ENCODE data around the gene INSR.
"Not testable (repeated sequence)": the region's sequence is repeated elsewhere in the genome, so short reads cannot be mapped to it uniquely, and the experiment has no call there.

The INSR gene

GRCh38 chr19:7153022-7153421 is 141.2 kb downstream of the INSR start:
- Histone ChIP-seq H3K27ac (ENCODE audit: insufficient read depth, low read length, poor library complexity, severe bottlenecking) (no peak overlapping the region), H3K4me1 (ENCODE audit: control insufficient read depth, insufficient read depth, low read length, poor library complexity, severe bottlenecking) (no peaks in the 10 kb centered on the region), H3K4me3 (ENCODE audit: insufficient read depth, low read depth, low read length, poor library complexity, severe bottlenecking) (no peak overlapping the region), H3K36me3 (ENCODE audit: control insufficient read depth, insufficient read depth, low read length) (no peaks in the 10 kb centered on the region), H3K9me3 (ENCODE audit: control insufficient read depth, low read length) (no peaks in the 10 kb centered on the region), H3K27me3 (replicated peaks; ENCODE audit: control insufficient read depth, insufficient read depth, low read length, poor library complexity, severe bottlenecking) (peaks cover 3% of the 10 kb centered on the region)
- DNase-seq: no peak

GRCh38 chr19:7152568-7152967 is 141.6 kb downstream of the INSR start:
- Histone ChIP-seq H3K27ac (ENCODE audit: insufficient read depth, low read length, poor library complexity, severe bottlenecking) (no peak overlapping the region), H3K27me3 (replicated peaks; ENCODE audit: control insufficient read depth, insufficient read depth, low read length, poor library complexity, severe bottlenecking) (peaks cover 2% of the 10 kb centered on the region), H3K36me3 (ENCODE audit: control insufficient read depth, insufficient read depth, low read length) (no peaks in the 10 kb centered on the region), H3K4me1 (ENCODE audit: control insufficient read depth, insufficient read depth, low read length, poor library complexity, severe bottlenecking) (no peaks in the 10 kb centered on the region), H3K4me3 (ENCODE audit: insufficient read depth, low read depth, low read length, poor library complexity, severe bottlenecking) (no peak overlapping the region), H3K9me3 (ENCODE audit: control insufficient read depth, low read length) (no peaks in the 10 kb centered on the region)
- no peak for DNase-seq

DNA sequence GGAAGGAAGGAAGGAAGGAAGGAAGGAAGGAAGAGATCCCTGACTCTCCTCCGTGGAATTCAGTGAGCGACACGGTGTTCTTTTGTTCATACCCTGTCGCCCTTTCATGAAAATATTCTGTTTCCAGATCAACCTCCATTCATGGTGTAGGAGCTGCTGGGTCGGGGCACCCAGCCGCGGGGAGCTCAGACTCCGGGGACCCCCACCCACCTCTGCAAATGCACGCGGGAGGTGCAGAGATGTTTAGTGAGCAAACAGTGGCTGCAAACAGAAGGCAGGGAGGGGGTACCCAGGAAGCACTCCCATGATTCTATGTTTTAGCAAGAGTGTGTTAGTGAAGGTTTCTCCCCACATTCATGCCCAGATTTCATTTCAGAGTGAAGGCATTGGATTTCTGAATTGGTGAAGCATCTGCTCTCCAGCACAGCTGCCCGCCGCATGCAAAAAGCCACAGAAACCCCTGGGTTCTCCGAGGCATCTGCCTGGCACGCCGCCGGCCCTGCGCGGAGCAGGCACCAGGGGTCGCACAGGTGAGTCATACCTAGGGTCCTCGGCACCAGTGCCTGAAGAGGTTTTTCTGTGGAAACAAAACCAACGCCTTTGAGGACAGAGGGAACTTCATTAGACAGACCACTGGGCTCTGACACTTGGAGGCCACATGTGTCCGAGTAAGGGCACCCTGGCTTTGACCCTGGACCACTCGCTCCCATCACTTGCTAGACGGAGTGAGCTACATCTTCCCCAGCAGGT is 144.1 kb downstream of the INSR start:
- Histone ChIP-seq H3K27ac (ENCODE audit: insufficient read depth, low read length, poor library complexity, severe bottlenecking) (no peak overlapping the region), H3K9me3 (ENCODE audit: control insufficient read depth, low read length) (no peaks in the 10 kb centered on the region), H3K36me3 (ENCODE audit: control insufficient read depth, insufficient read depth, low read length) (no peaks in the 10 kb centered on the region), H3K27me3 (replicated peaks; ENCODE audit: control insufficient read depth, insufficient read depth, low read length, poor library complexity, severe bottlenecking) (no peaks in the 10 kb centered on the region), H3K4me3 (ENCODE audit: insufficient read depth, low read depth, low read length, poor library complexity, severe bottlenecking) (no peak overlapping the region), H3K4me1 (ENCODE audit: control insufficient read depth, insufficient read depth, low read length, poor library complexity, severe bottlenecking) (no peaks in the 10 kb centered on the region)
- no peak for DNase-seq

DNA sequence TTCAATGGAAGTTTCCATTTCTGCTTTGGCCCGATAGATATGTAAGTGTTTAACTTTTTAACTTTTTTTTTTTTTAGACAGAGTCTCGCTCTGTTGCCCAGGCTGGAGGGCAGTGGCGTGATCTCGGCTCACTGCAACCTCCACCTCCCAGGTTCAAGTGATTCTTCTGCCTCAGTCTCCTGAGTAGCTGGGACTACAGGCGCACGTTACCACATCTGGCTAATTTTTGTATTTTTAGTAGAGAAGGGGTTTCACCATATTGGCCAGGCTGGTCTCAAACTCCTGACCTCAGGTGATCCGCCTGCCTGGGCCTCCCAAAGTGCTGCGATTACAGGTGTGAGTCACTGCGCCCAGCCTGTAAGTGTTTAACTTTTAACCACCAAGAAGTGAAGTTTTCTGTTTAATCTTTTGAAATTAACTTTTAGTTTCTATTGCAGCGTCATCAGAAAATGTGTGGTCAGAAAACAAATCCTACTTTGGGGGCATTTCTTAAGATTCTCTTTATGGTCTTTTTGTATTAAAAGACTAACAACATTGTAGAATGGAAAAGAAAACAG is 147.0 kb downstream of the INSR start:
- H3K36me3 ChIP-seq (ENCODE audit: control insufficient read depth, insufficient read depth, low read length); H3K4me1 ChIP-seq (ENCODE audit: control insufficient read depth, insufficient read depth, low read length, poor library complexity, severe bottlenecking); H3K9me3 ChIP-seq (ENCODE audit: control insufficient read depth, low read length); DNase-seq; H3K4me3 ChIP-seq (ENCODE audit: insufficient read depth, low read depth, low read length, poor library complexity, severe bottlenecking); H3K27ac ChIP-seq (ENCODE audit: insufficient read depth, low read length, poor library complexity, severe bottlenecking); H3K27me3 ChIP-seq (replicated peaks; ENCODE audit: control insufficient read depth, insufficient read depth, low read length, poor library complexity, severe bottlenecking): not testable (repeated sequence)

GRCh38 chr19:7146086-7146485 is 148.1 kb downstream of the INSR start:
- not testable (repeated sequence) for H3K27me3 ChIP-seq (replicated peaks; ENCODE audit: control insufficient read depth, insufficient read depth, low read length, poor library complexity, severe bottlenecking); DNase-seq; H3K9me3 ChIP-seq (ENCODE audit: control insufficient read depth, low read length)

GRCh38 chr19:7145494-7145893 is 148.7 kb downstream of the INSR start:
- H3K4me3 ChIP-seq (ENCODE audit: insufficient read depth, low read depth, low read length, poor library complexity, severe bottlenecking): no peak overlapping the region
- no peaks in the 10 kb centered on the region for H3K27me3 ChIP-seq (replicated peaks; ENCODE audit: control insufficient read depth, insufficient read depth, low read length, poor library complexity, severe bottlenecking)
- no peaks in the 10 kb centered on the region for H3K9me3 ChIP-seq (ENCODE audit: control insufficient read depth, low read length)
- no peaks in the 10 kb centered on the region for H3K4me1 ChIP-seq (ENCODE audit: control insufficient read depth, insufficient read depth, low read length, poor library complexity, severe bottlenecking)
- no peak for DNase-seq
- no peaks in the 10 kb centered on the region for H3K36me3 ChIP-seq (ENCODE audit: control insufficient read depth, insufficient read depth, low read length)
- H3K27ac ChIP-seq (ENCODE audit: insufficient read depth, low read length, poor library complexity, severe bottlenecking): no peak overlapping the region

More at GRCh38 chr19:7146086-7146485, 148.1 kb downstream of the INSR start:
- H3K36me3 ChIP-seq (ENCODE audit: control insufficient read depth, insufficient read depth, low read length); H3K27ac ChIP-seq (ENCODE audit: insufficient read depth, low read length, poor library complexity, severe bottlenecking); H3K4me3 ChIP-seq (ENCODE audit: insufficient read depth, low read depth, low read length, poor library complexity, severe bottlenecking); H3K4me1 ChIP-seq (ENCODE audit: control insufficient read depth, insufficient read depth, low read length, poor library complexity, severe bottlenecking): not testable (repeated sequence)

GRCh38 chr19:7142771-7143170 is 151.4 kb downstream of the INSR start:
- Histone ChIP-seq H3K36me3 (ENCODE audit: control insufficient read depth, insufficient read depth, low read length) (no peaks in the 10 kb centered on the region), H3K4me3 (ENCODE audit: insufficient read depth, low read depth, low read length, poor library complexity, severe bottlenecking) (no peak overlapping the region), H3K4me1 (ENCODE audit: control insufficient read depth, insufficient read depth, low read length, poor library complexity, severe bottlenecking) (no peaks in the 10 kb centered on the region), H3K27ac (ENCODE audit: insufficient read depth, low read length, poor library complexity, severe bottlenecking) (no peak overlapping the region), H3K27me3 (replicated peaks; ENCODE audit: control insufficient read depth, insufficient read depth, low read length, poor library complexity, severe bottlenecking) (no peaks in the 10 kb centered on the region), H3K9me3 (ENCODE audit: control insufficient read depth, low read length) (no peaks in the 10 kb centered on the region)
- no peak for DNase-seq

- DNase-seq: no peak
- Histone ChIP-seq H3K36me3 (ENCODE audit: control insufficient read depth, insufficient read depth, low read length) (no peaks in the 10 kb centered on the region), H3K27ac (ENCODE audit: insufficient read depth, low read length, poor library complexity, severe bottlenecking) (no peak overlapping the region), H3K27me3 (replicated peaks; ENCODE audit: control insufficient read depth, insufficient read depth, low read length, poor library complexity, severe bottlenecking) (no peaks in the 10 kb centered on the region), H3K4me1 (ENCODE audit: control insufficient read depth, insufficient read depth, low read length, poor library complexity, severe bottlenecking) (no peaks in the 10 kb centered on the region), H3K4me3 (ENCODE audit: insufficient read depth, low read depth, low read length, poor library complexity, severe bottlenecking) (no peak overlapping the region), H3K9me3 (ENCODE audit: control insufficient read depth, low read length) (no peaks in the 10 kb centered on the region)
Observed at GRCh38 chr19:7140137-7140536, 154.1 kb downstream of the INSR start.

DNA sequence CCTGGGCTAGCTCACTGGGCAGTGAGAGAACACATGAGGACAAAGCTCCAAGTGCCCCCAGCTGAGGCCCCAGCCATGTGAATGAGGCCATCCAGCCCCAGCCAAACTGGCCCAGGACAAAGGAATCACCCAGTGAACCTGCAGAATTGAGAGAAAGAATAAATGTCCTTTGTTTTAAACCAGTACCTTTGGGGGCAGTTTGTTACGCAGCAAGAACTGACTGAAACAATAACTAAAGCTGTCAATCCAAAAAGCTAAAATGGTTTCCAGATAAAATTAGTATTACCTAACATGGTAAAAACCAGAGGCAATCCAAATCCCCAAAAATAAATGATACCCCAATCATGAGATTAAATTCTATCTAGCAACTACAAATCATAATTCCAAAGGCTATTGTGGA is 155.1 kb downstream of the INSR start:
- Histone ChIP-seq H3K27ac (ENCODE audit: insufficient read depth, low read length, poor library complexity, severe bottlenecking) (no peak overlapping the region), H3K27me3 (replicated peaks; ENCODE audit: control insufficient read depth, insufficient read depth, low read length, poor library complexity, severe bottlenecking) (no peaks in the 10 kb centered on the region), H3K9me3 (ENCODE audit: control insufficient read depth, low read length) (no peaks in the 10 kb centered on the region), H3K4me1 (ENCODE audit: control insufficient read depth, insufficient read depth, low read length, poor library complexity, severe bottlenecking) (no peaks in the 10 kb centered on the region), H3K4me3 (ENCODE audit: insufficient read depth, low read depth, low read length, poor library complexity, severe bottlenecking) (no peak overlapping the region), H3K36me3 (ENCODE audit: control insufficient read depth, insufficient read depth, low read length) (no peaks in the 10 kb centered on the region)
- no peak for DNase-seq

DNA sequence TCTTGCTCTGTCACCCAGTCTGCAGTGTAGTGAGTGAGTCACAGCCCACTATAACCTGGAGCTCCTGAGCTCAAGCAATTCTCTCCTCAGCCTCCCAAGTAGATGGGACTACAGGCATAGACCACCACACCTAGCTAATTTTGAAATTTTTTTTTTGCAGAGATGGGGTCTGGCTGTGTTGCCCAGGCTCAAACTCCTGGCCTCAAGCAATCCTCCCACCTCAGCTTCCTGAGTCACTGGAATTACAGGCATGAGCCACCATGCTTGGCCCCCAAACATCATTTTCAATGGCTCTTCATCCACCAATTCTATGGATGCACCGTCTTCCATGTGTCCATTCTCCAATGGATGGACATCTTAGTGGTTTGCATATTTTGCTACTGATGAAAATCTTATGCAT is 155.8 kb downstream of the INSR start:
- no peaks in the 10 kb centered on the region for H3K9me3 ChIP-seq (ENCODE audit: control insufficient read depth, low read length)
- no peaks in the 10 kb centered on the region for H3K4me1 ChIP-seq (ENCODE audit: control insufficient read depth, insufficient read depth, low read length, poor library complexity, severe bottlenecking)
- H3K27me3 ChIP-seq (replicated peaks; ENCODE audit: control insufficient read depth, insufficient read depth, low read length, poor library complexity, severe bottlenecking): no peaks in the 10 kb centered on the region
- no peak overlapping the region for H3K4me3 ChIP-seq (ENCODE audit: insufficient read depth, low read depth, low read length, poor library complexity, severe bottlenecking)
- H3K36me3 ChIP-seq (ENCODE audit: control insufficient read depth, insufficient read depth, low read length): no peaks in the 10 kb centered on the region
- H3K27ac ChIP-seq (ENCODE audit: insufficient read depth, low read length, poor library complexity, severe bottlenecking): no peak overlapping the region
- no peak for DNase-seq
